H54 (cell line): Measurements from ENCODE around the gene UCN2.

ENCODE experiments used
- DNase-seq: peaks from one replicate; pipeline ENCODE4 v3.0.0; 2011; ENCODE audit warnings: low spot score, mixed read lengths; ENCODE audit not compliant: insufficient read length
- FAIRE-seq: peaks from 3 replicates; lab custom pipeline; 2011; peaks lifted over from hg19 to GRCh38; lab: Jason Lieb, UNC
- POLR2A ChIP-seq: IDR thresholded peaks from 2 replicates; pipeline ENCODE4 v1.6.1; 2011; ENCODE audit warnings: low read depth, mild to moderate bottlenecking, low read length

UCN2 gene

GRCh38 chr3:48576647-48577046, 13.1 kb upstream of the UCN2 start:
- TF ChIP-seq POLR2A, result no peak
- DNase-seq, result no peak
- no peak for FAIRE-seq

DNA sequence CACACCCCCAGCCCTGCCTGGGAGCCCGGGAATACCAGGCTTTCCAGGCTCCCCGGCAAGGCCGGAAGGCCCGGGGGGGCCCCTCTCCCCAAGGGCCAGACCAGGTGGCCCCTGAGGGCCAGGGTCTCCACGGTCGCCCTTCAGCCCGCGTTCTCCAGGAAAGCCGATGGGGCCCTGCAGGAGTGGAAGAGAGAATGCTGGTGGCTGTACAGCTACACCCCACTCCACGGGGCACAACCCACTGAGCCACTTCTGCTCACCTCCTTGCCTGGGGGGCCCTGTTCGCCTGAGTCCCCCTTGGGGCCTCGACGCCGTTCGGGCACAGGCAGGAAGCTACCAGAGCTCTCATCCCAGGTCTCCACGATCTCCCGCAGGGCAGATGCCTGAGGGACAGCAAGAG, 11.8 kb upstream of the UCN2 start:
- TF ChIP-seq POLR2A, result no peak
- FAIRE-seq, result no peak
- no peak for DNase-seq

GRCh38 chr3:48573973-48574585, 10.5 kb upstream of the UCN2 start:
- no peak for FAIRE-seq
- no peak for DNase-seq
- no peak for TF ChIP-seq POLR2A

DNA sequence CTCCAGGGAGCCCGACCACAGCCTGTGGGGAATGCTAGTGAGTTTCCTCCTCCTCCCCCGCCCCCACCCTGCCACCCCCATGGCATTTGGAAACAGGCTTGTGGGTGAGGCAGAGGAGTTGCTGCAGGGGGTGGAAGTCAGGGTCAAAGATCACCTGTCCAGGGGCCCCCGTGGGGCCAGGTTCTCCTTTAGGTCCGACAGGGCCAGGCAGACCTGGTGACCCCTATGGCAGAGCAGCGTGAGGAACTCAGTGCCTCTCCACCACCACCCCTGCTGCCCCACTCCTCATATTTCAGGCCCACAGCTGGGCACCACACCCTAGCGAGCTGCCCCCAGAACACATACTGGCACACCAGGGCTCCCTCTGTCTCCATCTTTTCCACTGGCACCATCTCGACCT, 8.9 kb upstream of the UCN2 start:
- DNase-seq, result no peak
- no peak for FAIRE-seq
- TF ChIP-seq POLR2A, result no peak

DNA sequence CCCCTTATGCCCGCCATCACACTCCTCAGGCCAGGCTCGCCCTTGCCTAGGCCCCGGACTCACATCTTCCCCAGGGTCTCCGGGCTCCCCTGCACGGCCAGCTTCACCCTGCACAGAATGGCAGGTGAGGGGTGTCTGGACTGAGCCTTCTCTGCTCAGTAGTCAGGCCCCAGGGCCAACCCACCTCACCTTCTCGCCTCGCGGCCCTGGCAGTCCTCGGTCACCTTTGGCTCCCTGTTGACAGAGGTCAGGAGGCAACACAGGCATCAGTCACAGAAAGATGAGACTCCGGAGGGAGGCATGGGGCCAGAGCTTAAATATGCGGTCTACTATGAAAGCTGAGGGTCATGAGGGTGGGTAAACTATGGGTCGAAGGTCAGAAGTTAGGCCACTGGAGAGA, 8.4 kb upstream of the UCN2 start:
- TF ChIP-seq POLR2A, result no peak
- no peak for FAIRE-seq
- DNase-seq, result no peak

GRCh38 chr3:48569808-48570450, 6.3 kb upstream of the UCN2 start:
- FAIRE-seq (no peak), DNase-seq (no peak)
- TF ChIP-seq POLR2A, result no peak

DNA sequence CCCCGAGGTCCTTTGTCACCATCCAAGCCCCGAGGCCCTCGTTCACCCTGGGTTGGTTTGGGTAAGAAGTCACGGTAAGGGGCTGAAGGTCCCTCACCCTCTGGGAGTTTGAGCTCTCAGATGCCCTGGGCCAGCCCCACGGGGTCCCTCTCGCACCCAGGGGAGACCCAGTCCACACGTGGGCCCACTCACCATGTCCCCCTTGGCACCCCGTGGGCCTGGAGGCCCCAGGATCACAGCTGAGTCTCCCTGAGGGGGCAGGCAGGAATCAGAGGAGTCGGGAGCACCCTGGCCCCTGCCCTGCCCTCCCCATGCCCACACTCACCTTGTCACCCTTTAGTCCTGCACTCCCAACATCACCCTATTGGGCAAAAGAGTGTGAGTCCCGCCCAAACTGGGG, 5.8 kb upstream of the UCN2 start:
- DNase-seq, result no peak
- TF ChIP-seq POLR2A, result no peak
- no peak for FAIRE-seq

- DNase-seq (no peak), FAIRE-seq (no peak)
- no peak for TF ChIP-seq POLR2A
Observed at GRCh38 chr3:48568476-48568875, 4.9 kb upstream of the UCN2 start.

GRCh38 chr3:48567500-48567899, 3.9 kb upstream of the UCN2 start:
- FAIRE-seq, result no peak
- no peak for TF ChIP-seq POLR2A
- DNase-seq, result no peak

- DNase-seq (no peak), FAIRE-seq (no peak)
- no peak for TF ChIP-seq POLR2A
Observed at GRCh38 chr3:48567090-48567489, 3.5 kb upstream of the UCN2 start.

- TF ChIP-seq POLR2A, result no peak
- no peak for DNase-seq
- no peak for FAIRE-seq
Observed at GRCh38 chr3:48566401-48566760, 2.8 kb upstream of the UCN2 start.

DNA sequence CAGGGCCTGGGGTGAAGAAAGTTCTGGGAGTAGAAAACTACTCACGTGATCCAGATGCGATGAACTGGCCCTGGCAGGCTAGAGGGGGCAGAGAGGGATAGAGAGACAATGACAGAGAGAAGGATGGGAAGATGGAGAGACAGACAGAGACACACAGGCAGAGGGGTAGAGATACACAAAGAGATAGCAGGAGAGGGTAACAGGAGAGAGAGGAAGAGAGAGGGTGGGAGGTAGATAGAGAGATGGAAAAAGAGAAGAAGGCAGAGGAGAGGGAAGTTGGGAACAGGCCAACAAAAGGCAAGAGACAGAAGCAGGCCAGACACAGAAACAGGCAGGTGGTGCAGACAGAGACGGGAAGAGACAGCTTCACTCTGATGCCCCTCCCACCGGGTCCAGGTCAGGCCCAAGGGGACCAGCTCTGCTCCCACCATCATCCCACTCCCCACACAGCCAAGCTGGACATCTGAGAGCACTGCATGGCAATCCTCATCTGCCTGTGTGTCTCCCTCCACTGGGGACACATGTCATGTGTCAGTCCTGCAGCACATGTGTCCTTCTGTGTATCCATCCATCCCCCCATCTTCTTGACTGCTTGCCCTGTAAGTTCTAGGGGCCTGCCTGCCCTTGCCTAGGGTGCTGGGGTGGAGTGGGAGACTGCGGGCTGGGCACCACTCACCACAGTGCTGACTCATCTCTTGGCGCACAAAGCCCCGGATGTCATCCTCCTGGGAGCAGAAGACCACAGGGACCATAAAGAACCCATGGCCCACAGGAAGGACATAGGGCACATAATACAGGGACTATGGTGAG, 2.2 kb upstream of the UCN2 start:
- no peak for TF ChIP-seq POLR2A
- DNase-seq, result peak; percentile 90
- no peak for FAIRE-seq

DNA sequence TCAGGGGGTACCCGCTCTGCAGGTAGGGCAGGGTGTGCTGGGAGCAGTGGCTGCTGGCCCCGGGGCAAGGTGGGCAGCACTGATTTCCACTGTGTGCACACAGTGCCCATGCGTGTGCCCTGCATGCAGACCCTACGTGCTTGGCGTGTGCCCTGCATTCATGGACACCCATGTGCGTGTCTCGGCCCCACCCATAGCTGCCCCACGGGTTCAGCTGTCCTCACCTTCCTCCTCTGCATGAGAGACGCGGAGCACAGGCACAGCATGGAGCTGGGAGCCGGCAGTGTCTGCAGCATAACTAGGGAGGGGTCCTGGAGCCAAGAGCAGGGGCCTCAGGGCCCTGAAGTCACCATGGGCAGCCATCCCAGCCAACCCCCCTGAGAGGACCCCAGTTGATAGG, 1.6 kb upstream of the UCN2 start:
- no peak for DNase-seq
- no peak for FAIRE-seq

GRCh38 chr3:48564667-48565066, 1.1 kb upstream of the UCN2 start:
- TF ChIP-seq POLR2A, result no peak

More for the DNA sequence above, 1.6 kb upstream of the UCN2 start:
- TF ChIP-seq POLR2A, result no peak

More at GRCh38 chr3:48564667-48565066, 1.1 kb upstream of the UCN2 start:
- DNase-seq (no peak), FAIRE-seq (no peak)
